CD4-positive, alpha-beta T cell treated with Interleukin-6 for 4 hours (primary cell): ENCODE results near the gene CD1D.
"Not testable (repeated sequence)": the region's sequence is repeated elsewhere in the genome, so short reads cannot be mapped to it uniquely, and the experiment has no call there.

ENCODE experiments used
- DNase-seq: peaks from one replicate; pipeline ENCODE4 v3.0.0-alpha.2; 2020; ENCODE audit warnings: mixed read lengths

The CD1D gene

GRCh38 chr1:158176849-158177699 lies 3.6 kb upstream of the CD1D start:
- DNase-seq: not testable (repeated sequence)

GRCh38 chr1:158177700-158178450 lies 2.8 kb upstream of the CD1D start:
- DNase-seq: peak; percentile 24

GRCh38 chr1:158179301-158180041 lies 1.2 kb upstream of the CD1D start:
- no peak for DNase-seq

- no peak for DNase-seq
Measured at GRCh38 chr1:158181577-158181922, 855 bp downstream of the CD1D start.

GRCh38 chr1:158185770-158186169 lies 5.1 kb downstream of the CD1D start:
- no peak for DNase-seq

GRCh38 chr1:158186180-158186579 lies 5.5 kb downstream of the CD1D start:
- no peak for DNase-seq

- no peak for DNase-seq
Measured at GRCh38 chr1:158188611-158189010, 7.9 kb downstream of the CD1D start.

- DNase-seq: no peak
Measured at GRCh38 chr1:158189624-158190023, 8.9 kb downstream of the CD1D start.

GRCh38 chr1:158191299-158191698 lies 10.6 kb downstream of the CD1D start:
- no peak for DNase-seq

GRCh38 chr1:158196461-158196860 lies 15.8 kb downstream of the CD1D start:
- DNase-seq: no peak

- DNase-seq: no peak
Measured at GRCh38 chr1:158199849-158200248, 19.2 kb downstream of the CD1D start.

GRCh38 chr1:158200527-158200926 lies 19.8 kb downstream of the CD1D start:
- no peak for DNase-seq

GRCh38 chr1:158203693-158204457 lies 23.2 kb downstream of the CD1D start:
- DNase-seq: peak; percentile 20

- no peak for DNase-seq
Measured at GRCh38 chr1:158204458-158204827, 23.7 kb downstream of the CD1D start.

GRCh38 chr1:158208586-158209116 lies 28.0 kb downstream of the CD1D start:
- DNase-seq: no peak

- DNase-seq: no peak
Measured at GRCh38 chr1:158212320-158212719, 31.6 kb downstream of the CD1D start.

GRCh38 chr1:158223445-158223844 lies 42.8 kb downstream of the CD1D start:
- DNase-seq: not testable (repeated sequence)

GRCh38 chr1:158227904-158228623 lies 47.4 kb downstream of the CD1D start:
- no peak for DNase-seq
